Hepatocyte (in vitro differentiated cells): ENCODE results near the gene PLS3. TPM values are rescaled to one million over a fixed set of nuclear protein-coding genes. Genes with fewer than 3 reads are reported as not detected.
A peak's percentile ranks its signal among the peaks of the same experiment; 100 is the strongest.

ENCODE experiments used
- DNase-seq: peaks from one replicate; pipeline ENCODE4 v3.0.0-alpha.2; 2016; ENCODE audit warnings: low spot score
- H2AFZ ChIP-seq: fragments of 200-600 bp; sonication (generic); 2 replicates; pipeline ENCODE4 v1.6.0; 2016; ENCODE audit warnings: antibody characterized with exemption, mild to moderate bottlenecking
- H3K27ac ChIP-seq: fragments of 200-600 bp; sonication (generic); 2 replicates; pipeline ENCODE4 v1.5.1; 2016; ENCODE audit warnings: mild to moderate bottlenecking
- H3K27me3 ChIP-seq: fragments of 200-600 bp; sonication (generic); 2 replicates; pipeline ENCODE4 v1.6.1; 2016
- H3K36me3 ChIP-seq: fragments of 200-600 bp; sonication (generic); replicated peaks from 2 replicates; pipeline ENCODE4 v1.5.1; 2016; ENCODE audit warnings: low read depth; ENCODE audit not compliant: insufficient read depth
- H3K4me1 ChIP-seq: fragments of 200-600 bp; sonication (generic); 2 replicates; pipeline ENCODE4 v1.5.1; 2016; ENCODE audit warnings: mild to moderate bottlenecking, moderate library complexity; ENCODE audit not compliant: insufficient read depth
- H3K4me2 ChIP-seq: fragments of 200-600 bp; sonication (generic); 2 replicates; pipeline ENCODE4 v1.6.0; 2016
- H3K4me3 ChIP-seq: fragments of 200-600 bp; sonication (generic); 2 replicates; pipeline ENCODE4 v1.5.1; 2016; ENCODE audit warnings: mild to moderate bottlenecking
- H3K79me2 ChIP-seq: fragments of 200-600 bp; sonication (generic); 2 replicates; pipeline ENCODE4 v1.6.0; 2017; ENCODE audit warnings: mild to moderate bottlenecking
- H3K9me2 ChIP-seq: fragments of 200-600 bp; sonication (generic); replicated peaks from 2 replicates; pipeline ENCODE4 v1.6.0; 2017; ENCODE audit warnings: mild to moderate bottlenecking; ENCODE audit not compliant: insufficient read depth
- H3K9me3 ChIP-seq: fragments of 200-600 bp; sonication (generic); 2 replicates; pipeline ENCODE4 v1.5.1; 2016; ENCODE audit warnings: low read depth, mild to moderate bottlenecking
- H4K20me1 ChIP-seq: fragments of 200-600 bp; sonication (generic); 2 replicates; pipeline ENCODE4 v1.6.0; 2016; ENCODE audit warnings: mild to moderate bottlenecking; ENCODE audit not compliant: insufficient read depth, poor library complexity, severe bottlenecking
- CTCF ChIP-seq: fragments of 200-600 bp; sonication (generic); IDR thresholded peaks from 2 replicates; pipeline ENCODE4 v1.5.1; 2016; ENCODE audit warnings: antibody characterized with exemption, mild to moderate bottlenecking; ENCODE audit not compliant: poor library complexity
- EZH2 ChIP-seq: fragments of 200-600 bp; sonication (generic); IDR thresholded peaks from 2 replicates; pipeline ENCODE4 v1.6.1; 2016; ENCODE audit warnings: antibody characterized with exemption, mild to moderate bottlenecking, borderline replicate concordance
- EZH2phosphoT487 ChIP-seq: fragments of 200-600 bp; sonication (generic); IDR thresholded peaks from one replicate; pipeline ENCODE4 v1.6.1; 2018; ENCODE audit warnings: antibody characterized with exemption, mild to moderate bottlenecking, low read depth, moderate library complexity; ENCODE audit not compliant: unreplicated experiment, severe bottlenecking
- WGBS: methylation state at CpG from one replicate; pipeline ENCODE4 v1.1.6; 2016; ENCODE audit warnings: low lambda C conversion rate; ENCODE audit errors: missing lambda C conversion rate; 5-methylcytosine and 5-hydroxymethylcytosine counted together
- polyA plus RNA-seq: library from polyadenylated mRNA; unstranded; fragments of >200 nt; fragmentation: Nextera tagmentation; extraction: Ambion mirVana; gene quantifications from 2 replicates; pipeline ENCODE4 v1.2.1, GENCODE V29; 2016
- total RNA-seq: library from RNA; depleted of rRNA; stranded (reverse); fragments of >200 nt; gene quantifications from 2 replicates; pipeline ENCODE4 v1.2.3, GENCODE V29; 2014

Gene PLS3
- total and polyA plus RNA-seq, 2 experiments from 2014 or later, result 277 to 361 TPM

GRCh38 chrX:115547448-115547847, 13.5 kb upstream of the PLS3 start:
- Histone ChIP-seq H3K79me2 (no peaks in the 10 kb centered on the region), H3K4me3 (no peak overlapping the region), H3K9me3 (no peaks in the 10 kb centered on the region), H3K4me2 (no peak overlapping the region), H2AFZ (no peak overlapping the region), H4K20me1 (no peaks in the 10 kb centered on the region), H3K27ac (no peak overlapping the region), H3K4me1 (no peaks in the 10 kb centered on the region), H3K9me2 (no peaks in the 10 kb centered on the region), H3K27me3 (no peaks in the 10 kb centered on the region), H3K36me3 (no peaks in the 10 kb centered on the region)
- no peak for DNase-seq
- 50% methylated on average over 2 of the region's 2 CpGs for WGBS
- TF ChIP-seq EZH2phosphoT487, result no peak
- TF ChIP-seq CTCF, result peak; percentile 12
- no peak for TF ChIP-seq EZH2

DNA sequence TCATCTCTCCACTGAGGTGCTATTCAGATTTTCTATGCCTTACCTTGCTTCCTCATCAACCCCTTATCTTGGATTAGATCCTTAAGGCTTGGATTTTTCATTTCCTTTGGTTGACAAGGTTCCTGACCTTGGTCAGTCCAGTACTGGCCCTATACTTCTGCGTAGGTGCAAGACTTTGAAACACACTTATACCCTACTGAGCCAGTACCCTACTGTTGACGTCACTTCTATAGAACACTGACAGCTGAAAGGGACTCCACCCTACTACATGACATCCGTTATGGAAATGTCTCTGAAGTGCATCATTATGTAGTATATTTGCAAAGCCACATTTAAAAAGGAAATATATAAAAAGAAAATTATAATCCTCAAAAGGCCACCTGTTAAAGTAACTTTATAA, 12.0 kb upstream of the PLS3 start:
- Histone ChIP-seq H3K36me3 (no peaks in the 10 kb centered on the region), H3K4me1 (no peaks in the 10 kb centered on the region), H3K9me2 (no peaks in the 10 kb centered on the region), H3K79me2 (no peaks in the 10 kb centered on the region), H3K9me3 (no peaks in the 10 kb centered on the region), H3K27me3 (no peaks in the 10 kb centered on the region), H3K4me3 (no peak overlapping the region), H3K4me2 (no peak overlapping the region), H4K20me1 (no peaks in the 10 kb centered on the region), H3K27ac (no peak overlapping the region), H2AFZ (no peak overlapping the region)
- TF ChIP-seq CTCF (no peak), EZH2 (no peak), EZH2phosphoT487 (no peak)
- 75% methylated on average over 3 of the region's 3 CpGs for WGBS
- DNase-seq, result no peak

GRCh38 chrX:115553171-115553570, 7.8 kb upstream of the PLS3 start:
- Histone ChIP-seq H3K79me2 (no peaks in the 10 kb centered on the region), H3K27me3 (no peaks in the 10 kb centered on the region), H3K4me2 (no peak overlapping the region), H2AFZ (no peak overlapping the region), H3K27ac (no peak overlapping the region), H3K4me3 (no peak overlapping the region), H3K9me2 (no peaks in the 10 kb centered on the region), H3K4me1 (no peaks in the 10 kb centered on the region), H3K36me3 (no peaks in the 10 kb centered on the region), H4K20me1 (no peaks in the 10 kb centered on the region), H3K9me3 (no peaks in the 10 kb centered on the region)
- WGBS, result 90% methylated on average over 5 of the region's 5 CpGs
- TF ChIP-seq CTCF (no peak), EZH2 (no peak), EZH2phosphoT487 (no peak)
- no peak for DNase-seq

- TF ChIP-seq EZH2phosphoT487, result no peak
- no peak for TF ChIP-seq EZH2
- no peak for TF ChIP-seq CTCF
- Histone ChIP-seq H3K36me3 (no peaks in the 10 kb centered on the region), H2AFZ (peak overlapping the region; percentile 31), H3K4me3 (no peak overlapping the region), H3K9me2 (no peaks in the 10 kb centered on the region), H3K9me3 (no peaks in the 10 kb centered on the region), H3K27ac (peak overlapping the region; percentile 98), H3K4me2 (peak overlapping the region; percentile 83), H3K27me3 (no peaks in the 10 kb centered on the region), H4K20me1 (no peaks in the 10 kb centered on the region), H3K79me2 (peaks cover 32% of the 10 kb centered on the region), H3K4me1 (peaks cover 15% of the 10 kb centered on the region)
- WGBS, result 68% methylated on average over 3 of the region's 3 CpGs
- DNase-seq, result peak; percentile 16
These were observed 1.3 kb upstream of the PLS3 start for GRCh38 chrX:115559672-115560071.
